Upper lobe of left lung (tissue), 4 donors: Measurements from ENCODE around the gene CADPS.

ENCODE experiments used
- POLR2AphosphoS5 ChIP-seq, 2 donors: sonication (generic); formaldehyde crosslinking; IDR thresholded peaks; one replicate each; pipeline ENCODE4 v1.5.1; 2017; ENCODE audit warnings: antibody characterized with exemption in 2 of 2
- TF ChIP-seq, protein P1 (sequence below), 6 experiments: fragments of 450-650 bp in 4 of 6; fragments of 200-600 bp in 2 of 6; sonication (generic) in 2 of 6; IDR thresholded peaks; one replicate each; pipeline ENCODE4 v1.5.1; 2016 to 2019; ENCODE audit warnings: antibody characterized with exemption in 6 of 6

DNA sequence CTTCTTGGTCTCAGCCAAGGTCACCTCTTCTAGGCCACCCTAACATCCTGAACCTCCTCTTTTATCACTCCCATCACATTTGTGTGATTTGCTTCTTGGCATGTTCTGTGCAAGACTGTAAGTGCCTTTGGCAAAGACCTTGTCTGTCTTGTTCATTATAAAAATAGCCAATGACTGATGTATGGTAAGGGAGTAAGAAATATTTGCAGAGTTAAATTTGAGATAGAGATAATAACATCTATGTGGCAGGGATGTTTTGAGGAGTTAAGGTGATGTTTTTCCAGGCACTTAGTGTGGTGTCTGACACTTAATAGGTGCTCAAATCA is 202.3 kb downstream of the CADPS start:
- TF ChIP-seq, protein P1, sequence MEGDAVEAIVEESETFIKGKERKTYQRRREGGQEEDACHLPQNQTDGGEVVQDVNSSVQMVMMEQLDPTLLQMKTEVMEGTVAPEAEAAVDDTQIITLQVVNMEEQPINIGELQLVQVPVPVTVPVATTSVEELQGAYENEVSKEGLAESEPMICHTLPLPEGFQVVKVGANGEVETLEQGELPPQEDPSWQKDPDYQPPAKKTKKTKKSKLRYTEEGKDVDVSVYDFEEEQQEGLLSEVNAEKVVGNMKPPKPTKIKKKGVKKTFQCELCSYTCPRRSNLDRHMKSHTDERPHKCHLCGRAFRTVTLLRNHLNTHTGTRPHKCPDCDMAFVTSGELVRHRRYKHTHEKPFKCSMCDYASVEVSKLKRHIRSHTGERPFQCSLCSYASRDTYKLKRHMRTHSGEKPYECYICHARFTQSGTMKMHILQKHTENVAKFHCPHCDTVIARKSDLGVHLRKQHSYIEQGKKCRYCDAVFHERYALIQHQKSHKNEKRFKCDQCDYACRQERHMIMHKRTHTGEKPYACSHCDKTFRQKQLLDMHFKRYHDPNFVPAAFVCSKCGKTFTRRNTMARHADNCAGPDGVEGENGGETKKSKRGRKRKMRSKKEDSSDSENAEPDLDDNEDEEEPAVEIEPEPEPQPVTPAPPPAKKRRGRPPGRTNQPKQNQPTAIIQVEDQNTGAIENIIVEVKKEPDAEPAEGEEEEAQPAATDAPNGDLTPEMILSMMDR (IDR thresholded peaks at IDR 0.05) = no peak
- TF ChIP-seq POLR2AphosphoS5 (IDR thresholded peaks at IDR 0.05) = no peak
